ENCODE measurements around the gene BABAM1.
"Not testable (repeated sequence)": the region's sequence is repeated elsewhere in the genome, so short reads cannot be mapped to it uniquely, and the experiment has no call there.

BABAM1 gene

DNA sequence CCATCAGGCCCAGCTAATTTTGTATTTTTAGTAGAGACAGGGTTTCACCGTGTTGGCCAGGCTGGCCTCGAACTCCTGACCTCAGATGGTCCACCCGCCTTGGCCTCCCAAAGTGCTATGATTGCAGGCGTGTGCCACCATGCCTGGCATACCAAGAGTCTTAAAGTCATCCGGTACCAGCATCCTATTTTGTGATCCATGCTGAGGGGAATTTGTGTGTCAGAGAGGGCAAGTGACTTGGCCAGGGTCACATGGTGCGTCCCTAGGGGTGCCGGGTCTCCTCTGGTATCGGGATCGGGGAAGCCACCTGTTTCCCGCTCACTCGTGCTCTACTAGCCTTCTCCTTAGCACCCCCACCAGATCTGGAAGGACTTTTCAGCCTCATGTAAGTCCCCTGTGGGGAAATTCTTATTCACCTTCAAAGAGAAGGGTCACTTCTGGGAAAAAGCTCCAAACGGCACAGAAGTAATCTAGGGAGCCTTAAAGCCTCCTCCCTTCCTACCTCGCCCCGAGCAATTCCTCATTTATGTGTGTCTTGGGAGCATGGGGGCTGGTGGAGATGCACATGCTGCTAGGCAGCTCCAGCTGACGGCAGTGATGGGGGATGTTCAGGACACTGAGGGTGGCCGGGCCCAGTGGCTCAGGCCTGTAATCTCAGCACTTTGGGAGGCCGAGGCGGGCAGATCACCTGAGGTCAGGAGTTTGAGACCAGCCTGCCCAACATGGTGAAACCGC, 8.4 kb downstream of the BABAM1 start:
- no peak for DNase-seq (ENCODE audit: low read depth)

DNA sequence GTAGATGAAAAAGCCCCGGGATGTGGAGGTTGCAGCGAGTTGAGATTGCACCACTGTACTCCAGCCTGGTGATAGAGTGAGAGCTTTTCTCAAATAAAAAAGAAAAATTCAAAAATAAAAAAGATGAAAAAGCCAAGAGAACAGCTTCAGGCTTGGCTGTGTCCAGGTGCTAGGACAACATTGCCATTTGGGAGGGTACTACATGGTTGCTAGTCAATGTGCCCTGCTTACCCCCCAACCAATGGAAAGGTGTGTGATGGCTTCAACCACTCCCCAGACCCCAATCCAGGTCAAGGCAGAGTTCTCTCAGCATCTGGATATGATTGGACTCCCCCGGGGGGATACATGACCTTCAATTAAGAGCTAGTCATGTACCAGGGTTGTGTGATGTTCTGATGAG, 12.2 kb downstream of the BABAM1 start:
- no peak for DNase-seq (ENCODE audit: low read depth)

DNA sequence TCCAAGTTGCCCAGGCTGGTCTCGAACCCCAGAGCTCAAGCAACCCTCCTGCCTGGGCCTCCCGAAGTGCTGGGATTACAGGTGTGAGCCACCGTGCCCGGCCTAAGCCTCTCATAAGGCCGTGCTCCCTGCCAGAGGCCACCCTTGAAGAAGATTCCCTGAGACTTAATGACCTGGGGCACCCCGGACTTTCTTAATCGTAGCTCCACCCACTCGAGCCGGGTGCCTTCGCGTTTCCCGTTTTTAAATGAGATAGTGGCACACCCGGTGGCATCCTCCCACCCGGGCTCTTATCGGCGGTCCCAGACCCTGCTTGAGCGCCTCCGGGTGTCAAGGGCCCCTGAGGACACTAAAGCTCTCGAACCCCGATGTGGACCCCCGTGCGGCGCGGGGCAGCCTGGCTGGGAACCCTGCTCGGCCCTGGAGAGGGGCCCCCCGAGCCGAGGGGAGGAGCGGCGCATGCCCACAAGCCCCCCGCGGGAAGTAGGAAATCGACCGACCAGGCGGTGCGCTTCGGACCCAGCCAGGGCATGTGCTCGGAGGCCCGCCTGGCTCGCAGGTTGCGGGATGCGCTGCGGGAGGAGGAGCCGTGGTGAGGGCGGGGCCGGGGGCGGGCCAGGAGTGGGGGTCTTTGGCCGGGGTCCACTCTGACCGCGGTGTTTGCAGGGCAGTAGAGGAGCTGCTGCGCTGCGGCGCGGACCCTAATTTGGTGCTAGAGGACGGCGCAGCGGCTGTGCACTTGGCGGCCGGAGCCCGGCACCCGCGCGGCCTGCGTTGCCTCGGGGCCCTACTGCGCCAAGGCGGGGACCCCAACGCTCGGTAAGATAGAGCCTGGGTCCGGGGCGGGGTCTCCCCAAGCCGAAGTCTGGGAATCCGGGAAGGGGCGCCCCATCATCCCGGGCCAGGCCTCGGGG, 14.4 kb downstream of the BABAM1 start, which contains the start of gene ANKLE1:
Gene ANKLE1 (plus strand): TSS at position 511 of the 914 bp plus-strand sequence. CDS start 20 bp downstream, at position 531.
- DNase-seq (ENCODE audit: low read depth), result peak; percentile 33

DNA sequence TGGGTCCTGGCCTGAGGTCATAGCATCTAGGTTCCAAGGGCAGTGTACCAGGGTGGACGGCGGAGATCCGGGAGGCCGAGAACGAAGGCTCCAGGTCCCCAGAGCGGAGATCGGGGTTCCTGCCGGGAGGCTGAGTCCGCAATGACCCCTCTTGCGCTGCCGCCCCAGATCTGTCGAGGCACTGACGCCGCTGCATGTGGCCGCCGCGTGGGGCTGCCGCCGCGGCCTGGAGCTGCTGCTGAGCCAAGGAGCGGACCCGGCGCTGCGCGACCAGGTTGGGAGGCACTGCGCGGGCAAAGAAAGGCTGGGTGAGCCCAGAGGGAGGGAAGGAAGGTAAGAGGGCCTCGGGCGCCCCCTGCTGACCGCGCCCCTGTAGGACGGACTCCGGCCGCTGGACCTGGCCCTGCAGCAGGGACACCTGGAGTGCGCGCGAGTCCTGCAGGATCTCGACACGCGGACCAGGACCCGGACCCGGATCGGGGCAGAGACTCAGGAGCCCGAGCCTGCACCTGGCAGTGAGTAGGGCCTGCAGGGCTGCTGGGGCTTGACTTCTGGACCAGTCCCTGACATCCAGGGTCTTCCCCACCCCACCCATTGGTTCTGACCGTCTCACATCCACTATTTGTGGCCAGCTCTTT, 15.4 kb downstream of the BABAM1 start:
- DNase-seq (ENCODE audit: low read depth), result peak; percentile 64

DNA sequence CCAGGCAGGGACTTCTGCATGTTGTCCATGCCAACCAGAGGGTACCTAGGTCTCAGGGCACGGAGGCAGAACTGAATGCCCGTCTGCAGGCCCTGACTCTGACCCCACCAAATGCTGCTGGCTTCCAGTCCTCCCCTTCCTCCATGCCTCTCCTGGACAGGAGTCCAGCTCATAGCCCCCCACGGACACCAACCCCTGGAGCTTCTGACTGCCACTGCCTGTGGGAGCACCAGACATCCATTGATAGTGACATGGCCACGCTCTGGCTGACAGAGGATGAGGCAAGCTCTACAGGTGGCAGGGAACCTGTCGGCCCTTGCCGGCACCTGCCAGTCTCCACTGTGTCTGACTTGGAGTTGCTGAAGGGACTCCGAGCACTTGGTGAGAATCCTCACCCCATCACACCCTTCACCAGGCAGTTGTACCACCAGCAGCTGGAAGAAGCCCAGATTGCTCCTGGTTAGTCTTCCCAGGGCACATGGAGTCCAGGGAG, 16.3 kb downstream of the BABAM1 start:
- no peak for DNase-seq (ENCODE audit: low read depth)

DNA sequence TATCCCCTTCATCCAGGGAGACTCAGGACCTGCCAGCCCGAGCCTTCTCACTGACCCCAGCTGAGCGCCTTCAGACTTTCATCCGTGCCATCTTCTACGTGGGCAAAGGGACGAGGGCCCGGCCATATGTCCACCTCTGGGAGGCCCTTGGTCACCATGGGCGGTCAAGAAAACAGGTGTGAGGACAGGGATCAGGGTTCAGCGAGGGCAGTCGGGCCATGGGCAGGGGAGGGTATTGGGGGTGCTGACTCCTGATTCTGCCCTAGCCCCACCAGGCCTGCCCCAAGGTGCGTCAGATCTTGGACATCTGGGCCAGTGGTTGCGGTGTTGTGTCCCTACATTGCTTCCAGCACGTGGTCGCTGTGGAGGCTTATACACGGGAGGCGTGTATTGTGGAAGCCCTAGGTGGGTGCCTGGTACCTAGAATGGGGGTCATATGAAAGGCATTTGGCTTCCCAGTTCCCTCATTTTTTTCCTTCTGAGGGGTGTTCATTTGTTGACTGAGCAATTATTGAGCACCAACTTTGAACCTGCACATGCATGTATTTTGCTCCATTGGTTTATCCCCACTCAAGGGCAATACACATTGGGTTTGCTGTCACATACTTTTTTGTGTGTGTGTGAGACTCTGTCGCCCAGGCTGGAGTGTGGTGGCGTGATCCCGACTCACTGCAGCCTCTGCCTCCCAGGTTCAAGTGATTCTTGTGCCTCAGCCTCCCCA, 18.3 kb downstream of the BABAM1 start:
- DNase-seq (ENCODE audit: low read depth), result no peak

DNA sequence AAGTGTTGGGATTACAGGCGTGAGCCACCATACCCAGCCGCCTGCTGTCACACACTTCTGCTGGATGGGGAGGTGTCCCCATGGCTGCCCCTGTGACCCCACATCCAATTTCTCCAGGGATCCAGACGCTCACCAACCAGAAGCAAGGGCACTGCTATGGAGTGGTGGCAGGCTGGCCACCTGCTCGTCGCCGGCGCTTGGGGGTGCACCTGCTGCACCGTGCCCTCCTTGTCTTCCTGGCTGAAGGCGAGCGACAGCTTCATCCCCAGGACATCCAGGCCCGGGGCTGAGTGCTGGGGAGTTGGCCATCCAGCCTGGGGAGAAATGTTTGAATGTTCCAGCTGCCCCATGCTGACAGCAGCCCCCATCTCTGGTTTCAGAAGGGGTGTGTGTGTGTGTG, 19.0 kb downstream of the BABAM1 start:
- no peak for DNase-seq (ENCODE audit: low read depth)

DNA sequence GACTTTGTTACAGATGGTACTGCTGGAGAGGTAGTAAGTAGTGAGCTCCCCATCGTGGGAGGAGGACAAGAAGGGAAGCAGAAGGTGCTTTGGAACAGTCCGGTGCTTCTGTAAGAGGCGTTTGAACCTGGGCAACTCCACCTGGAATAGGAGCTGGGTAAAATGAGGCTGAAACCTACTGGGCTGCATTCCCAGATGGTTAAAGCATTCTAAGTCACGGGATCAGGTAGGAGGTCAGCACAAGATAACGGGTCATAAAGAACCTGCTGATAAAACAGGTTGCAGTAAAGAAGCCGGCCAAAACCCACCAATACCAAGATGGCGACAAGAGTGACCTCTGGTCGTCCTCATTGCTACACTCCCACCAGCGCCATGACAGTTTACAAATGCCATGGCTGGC, 19.5 kb downstream of the BABAM1 start:
- DNase-seq (ENCODE audit: low read depth), result no peak

DNA sequence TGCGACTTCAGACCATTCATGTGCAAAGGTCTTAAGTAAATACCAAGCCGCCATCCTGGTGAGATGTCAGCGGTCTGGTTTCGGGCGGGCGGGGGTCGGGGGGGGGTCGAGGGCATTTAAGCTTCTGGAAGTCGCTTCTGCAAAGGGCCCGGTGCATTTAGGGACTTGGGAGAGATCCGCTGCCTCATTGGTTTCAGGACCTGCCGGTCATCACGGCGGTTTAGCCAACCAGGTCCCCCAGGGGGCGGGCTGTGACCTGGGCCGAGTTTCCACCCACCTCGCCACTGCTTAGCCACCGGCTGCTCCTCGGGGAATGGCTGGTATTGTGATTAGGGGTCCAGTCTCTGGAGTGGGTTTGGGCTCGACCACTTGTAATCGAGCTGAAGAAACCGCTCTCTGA, 22.2 kb downstream of the BABAM1 start:
- no peak for DNase-seq (ENCODE audit: low read depth)

DNA sequence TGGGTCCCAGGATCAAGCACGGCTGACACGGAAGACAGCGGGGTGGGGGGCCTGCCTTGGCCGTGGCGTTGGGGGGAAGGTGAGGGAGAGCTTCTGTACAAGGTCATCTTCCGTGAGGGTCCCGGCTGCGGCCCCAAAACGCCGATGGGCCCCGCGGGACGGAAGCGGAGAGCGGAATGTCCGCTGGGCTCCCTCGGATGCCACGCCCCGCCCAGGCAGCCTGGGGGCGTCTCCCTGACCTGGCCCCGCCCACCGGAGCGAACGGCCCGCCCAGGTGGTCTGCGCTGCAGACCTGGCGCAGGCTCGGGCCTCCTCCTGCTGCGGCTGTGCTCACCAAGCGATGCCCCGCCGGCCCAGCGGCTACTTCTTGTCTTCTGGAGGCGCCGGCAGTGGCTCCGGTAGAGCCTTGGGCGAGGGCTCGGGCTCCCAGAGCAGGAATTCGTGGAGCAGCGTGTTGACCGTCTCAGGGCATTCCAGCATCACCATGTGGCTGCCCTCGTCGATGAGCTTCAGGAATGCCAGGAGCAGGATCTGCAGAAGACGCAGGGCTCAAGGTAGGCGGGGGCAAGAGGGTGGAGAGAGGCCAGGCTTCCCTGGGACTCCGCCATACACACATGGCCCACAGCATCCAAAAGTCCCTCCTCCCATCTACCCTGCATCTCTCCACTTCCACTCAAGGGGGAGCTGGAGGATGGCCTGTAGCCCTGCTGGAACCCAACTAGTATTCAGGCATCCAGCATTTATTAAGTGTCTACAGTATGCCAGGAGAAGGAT, 25.2 kb downstream of the BABAM1 start:
- peak; percentile 77 for DNase-seq (ENCODE audit: low read depth)

DNA sequence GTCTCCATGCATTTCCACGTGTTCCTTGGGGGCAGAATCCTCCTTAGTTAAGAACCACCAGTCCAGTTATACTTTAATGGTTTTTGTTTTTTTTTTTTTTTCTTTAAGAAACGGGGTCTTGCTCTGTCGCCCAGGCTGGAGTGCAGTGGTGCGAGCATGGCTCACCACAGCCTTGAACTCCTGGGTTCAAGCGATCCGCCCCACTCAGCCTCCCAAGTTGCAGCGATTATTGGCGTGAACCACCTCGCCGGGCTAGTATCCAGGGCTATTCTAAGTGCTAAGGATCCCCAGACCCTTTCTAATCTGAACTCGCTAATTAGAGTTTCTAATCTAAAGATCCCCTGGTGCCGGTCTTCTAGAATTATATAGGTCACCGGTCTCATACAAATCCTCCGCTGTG, 26.4 kb downstream of the BABAM1 start:
- DNase-seq (ENCODE audit: low read depth), result no peak

DNA sequence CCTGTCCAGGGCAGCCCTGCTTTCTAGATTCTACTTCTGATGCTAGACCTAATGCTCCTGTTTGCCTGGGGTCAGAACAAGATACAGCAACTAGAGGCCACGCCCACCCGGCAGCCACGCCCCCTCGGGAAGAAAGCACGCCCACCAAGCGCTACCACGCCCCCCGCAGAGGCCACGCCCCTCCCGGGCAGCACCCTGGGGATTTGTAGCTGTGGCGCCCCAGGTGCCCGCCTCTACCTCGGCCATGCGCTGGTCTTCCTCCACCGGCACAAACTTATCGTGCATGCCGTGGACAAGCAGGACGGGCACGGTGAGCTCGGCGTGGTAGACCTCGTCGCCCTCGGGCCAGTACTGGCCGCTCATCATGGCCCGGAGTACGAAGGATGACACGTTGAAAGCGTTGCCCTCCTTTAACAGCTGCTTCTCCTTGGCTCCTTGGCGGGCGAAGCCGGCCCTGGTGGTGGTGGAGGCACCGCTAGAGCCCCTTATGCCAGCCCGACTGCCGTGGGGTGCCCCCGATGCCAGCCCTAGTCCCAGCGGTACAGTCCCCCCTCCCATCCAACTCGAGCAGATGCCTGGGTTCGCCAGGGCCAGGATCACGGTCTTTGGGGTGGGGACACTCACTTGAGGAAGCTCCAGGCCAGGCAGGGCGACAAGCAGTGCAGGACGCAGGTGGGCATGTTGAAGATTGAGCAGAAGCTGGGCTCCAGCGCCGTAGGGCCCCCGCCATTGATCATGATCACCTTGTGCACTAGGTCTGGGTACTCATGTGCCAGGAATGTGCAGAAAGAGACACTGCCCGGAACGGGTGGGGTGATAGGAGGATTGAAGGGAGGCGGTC, 27.0 kb downstream of the BABAM1 start:
- DNase-seq (ENCODE audit: low read depth), result peak; percentile 37

DNA sequence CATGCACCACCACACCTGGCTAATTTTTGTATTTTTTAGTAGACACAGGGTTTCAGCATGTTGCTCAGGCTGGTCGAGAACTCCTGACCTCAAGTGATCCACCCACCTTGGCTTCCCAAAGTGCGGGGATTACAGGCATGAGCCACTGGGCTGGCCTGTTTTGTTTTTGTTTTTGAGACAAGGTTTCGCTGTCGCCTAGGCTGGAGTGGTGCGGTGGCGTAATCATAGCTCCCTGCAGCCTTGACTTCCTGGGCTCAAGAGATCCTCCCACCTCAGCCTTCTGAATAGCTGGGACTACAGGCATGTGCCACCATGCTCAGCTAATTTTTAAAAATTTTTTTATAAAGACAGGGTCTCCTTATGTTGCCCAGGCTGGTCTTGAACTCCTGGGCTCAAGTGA, 28.3 kb downstream of the BABAM1 start:
- not testable (repeated sequence) for DNase-seq (ENCODE audit: low read depth)

DNA sequence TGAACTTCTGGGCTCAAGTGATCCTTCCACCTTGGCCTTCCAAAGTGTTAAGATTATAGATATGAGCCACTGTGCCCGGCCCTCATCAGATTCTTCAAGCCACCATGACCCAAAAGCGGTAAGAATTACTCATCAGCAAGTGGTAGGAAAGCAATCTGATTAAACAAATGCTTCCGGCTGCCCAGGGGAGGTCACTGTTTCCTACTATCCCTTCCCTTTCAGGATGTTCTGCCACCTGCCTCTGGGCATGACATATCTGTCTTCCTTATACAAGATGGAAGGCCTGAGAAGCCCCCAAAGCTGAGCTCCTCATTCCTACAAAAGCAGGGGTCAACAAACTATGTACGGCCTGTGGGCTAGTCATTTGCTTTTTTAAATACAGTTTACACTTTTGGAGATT, 29.0 kb downstream of the BABAM1 start:
- DNase-seq (ENCODE audit: low read depth), result no peak

DNA sequence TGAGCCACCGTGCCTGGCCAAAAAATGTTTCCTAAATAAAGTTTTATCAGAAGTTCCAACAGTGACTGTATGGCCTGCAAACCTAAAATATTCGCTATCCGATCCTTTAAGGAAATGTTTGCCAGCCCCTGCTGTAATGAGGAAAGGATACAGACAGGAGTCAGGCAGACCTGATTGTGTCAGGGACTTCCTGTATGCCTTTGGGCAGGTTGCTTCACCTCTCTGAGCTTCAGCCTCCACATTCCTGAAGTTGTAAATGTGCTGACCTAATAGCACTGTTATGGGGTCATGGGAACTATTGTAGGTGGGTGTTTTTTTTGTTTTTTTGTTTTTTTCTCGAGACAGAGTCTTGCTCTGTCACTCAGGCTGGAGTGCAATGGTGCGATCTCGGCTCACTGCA, 29.7 kb downstream of the BABAM1 start:
- no peak for DNase-seq (ENCODE audit: low read depth)

DNA sequence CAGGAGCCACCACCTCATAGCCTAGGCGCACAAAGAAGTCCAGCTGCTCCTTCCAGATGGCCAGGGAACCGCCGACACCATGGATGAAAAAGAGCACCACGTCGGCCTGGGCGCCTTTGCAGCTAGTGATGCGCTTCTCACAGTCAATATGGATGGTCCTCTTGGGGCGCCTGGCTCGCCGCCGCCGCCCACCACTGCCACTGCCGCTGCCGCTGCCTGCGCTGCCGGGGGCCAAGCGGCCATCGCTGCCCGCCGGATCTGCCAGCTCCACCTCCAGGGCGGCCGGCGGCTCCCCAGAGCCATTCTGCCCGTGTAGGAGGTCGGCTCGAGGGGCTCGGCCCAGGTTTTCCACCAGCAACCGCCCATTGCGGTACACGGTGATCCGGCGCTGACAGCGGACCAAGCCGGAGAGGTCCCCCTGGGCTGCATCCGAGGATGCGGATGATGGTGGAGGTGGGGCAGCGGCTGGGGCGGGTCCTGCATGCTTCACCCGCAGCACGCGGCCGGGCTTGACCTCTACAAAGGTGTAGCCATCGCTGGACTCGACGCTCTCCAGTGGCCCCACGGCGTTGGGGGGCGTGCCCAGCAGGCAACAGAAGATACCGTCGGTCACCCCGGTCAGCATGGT, 33.9 kb downstream of the BABAM1 start:
- DNase-seq (ENCODE audit: low read depth), result no peak

DNA sequence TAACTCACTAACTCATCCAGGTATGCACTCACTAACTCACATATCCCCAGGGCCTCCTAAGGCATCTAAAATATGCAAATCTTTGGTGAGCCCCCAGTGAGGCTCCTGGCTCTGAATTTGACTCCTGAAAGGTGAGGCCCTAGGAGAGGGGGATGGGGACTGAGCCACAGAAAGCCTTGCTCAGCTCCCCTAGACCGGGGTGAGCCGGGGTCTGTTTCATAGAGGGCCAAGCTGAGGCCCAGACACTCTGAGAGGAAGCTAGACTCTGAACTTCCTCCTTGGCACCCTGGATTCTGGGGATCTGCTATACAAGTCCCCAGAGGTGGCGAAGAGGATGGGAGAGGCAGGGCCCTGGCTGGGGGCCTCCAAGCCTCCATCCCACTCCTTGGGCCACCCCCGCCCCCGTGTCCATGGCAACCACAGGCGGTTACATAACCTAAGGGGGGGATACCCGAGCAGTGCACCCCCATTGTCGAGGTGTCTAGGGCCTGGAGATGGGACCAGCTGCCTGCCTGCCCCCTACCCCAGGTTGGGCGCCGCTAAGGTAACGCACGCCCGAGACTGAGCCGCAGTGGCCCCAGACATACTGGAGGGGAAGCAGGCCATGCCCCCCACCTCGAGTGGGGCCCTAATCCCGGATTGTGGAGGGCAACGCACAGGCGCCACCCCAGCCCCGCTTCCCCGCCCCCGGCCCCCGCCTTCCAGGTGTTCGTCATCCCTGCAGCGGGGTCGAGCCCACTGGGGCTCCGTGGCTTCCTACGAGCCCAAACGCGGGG, 35.3 kb downstream of the BABAM1 start:
- DNase-seq (ENCODE audit: low read depth), result no peak

DNA sequence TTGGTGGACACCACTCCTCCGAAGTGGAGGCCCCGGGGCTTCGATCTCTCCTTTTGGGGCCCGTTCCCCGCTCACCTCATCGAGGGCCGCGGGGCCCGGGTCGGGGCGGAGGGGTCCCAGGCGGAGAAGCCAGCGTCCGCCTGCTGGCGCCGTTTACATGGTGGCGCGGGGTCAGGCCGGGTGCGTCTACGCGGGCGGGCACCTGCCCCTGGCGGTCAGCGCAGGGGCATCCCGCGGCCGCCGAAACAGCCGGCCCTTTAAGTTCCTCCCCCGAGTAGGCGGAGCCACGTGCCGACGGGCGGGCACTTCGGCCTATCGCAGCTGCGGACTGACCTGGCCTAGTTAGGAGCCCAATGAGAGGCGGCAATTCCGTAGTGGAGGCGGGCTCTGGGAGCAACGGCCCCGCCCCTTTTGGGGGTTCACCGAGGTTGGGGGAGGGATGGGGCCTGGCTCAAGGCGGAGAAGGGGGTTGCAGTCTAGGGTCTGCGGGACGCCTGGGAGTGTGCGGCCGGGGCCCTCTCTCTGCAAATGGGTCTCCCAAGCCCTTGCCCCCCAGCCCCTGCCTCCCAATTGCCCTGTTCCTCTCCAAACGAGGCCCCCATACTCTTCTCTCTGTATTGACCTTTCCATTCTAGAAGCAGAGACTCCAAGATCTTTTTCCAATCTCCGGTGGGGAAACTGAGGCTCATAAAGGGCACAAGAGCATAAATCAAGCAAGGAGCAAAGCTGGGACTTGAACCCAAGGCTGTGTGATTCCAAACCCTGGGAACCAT, 36.1 kb downstream of the BABAM1 start, which contains the start of gene ABHD8:
Gene ABHD8 (minus strand): TSS at position 259 of the 773 bp plus-strand sequence. CDS start 1,809 bp downstream, outside the sequence.
- peak; percentile 65 for DNase-seq (ENCODE audit: low read depth)
